Astrocyte of the hippocampus (primary cell): ENCODE measurements around the gene CD6.
A peak's percentile ranks its signal among the peaks of the same experiment; 100 is the strongest.

Experiments
- DNase-seq: peaks from one replicate; pipeline ENCODE4 v3.0.0; 2011; ENCODE audit warnings: low read depth, low spot score

The CD6 gene

GRCh38 chr11:60971520-60971919 is at the start of gene CD6:
Gene CD6 (plus strand): TSS chr11:60971680. CDS start chr11:60971866, 186 bp downstream.
- no peak for DNase-seq

GRCh38 chr11:60921777-60922335 is 49.6 kb upstream of the CD6 start:
- no peak for DNase-seq

GRCh38 chr11:60922906-60923305 is 48.6 kb upstream of the CD6 start:
- DNase-seq = no peak

GRCh38 chr11:60923326-60923725 is 48.2 kb upstream of the CD6 start:
- DNase-seq = no peak

- no peak for DNase-seq
Observed at GRCh38 chr11:60923800-60924109, 47.7 kb upstream of the CD6 start.

GRCh38 chr11:60924110-60924905 is 47.2 kb upstream of the CD6 start, which contains the start of gene TMEM132A:
Gene TMEM132A (plus strand): TSS chr11:60924460. CDS start chr11:60924634, 174 bp downstream.
- DNase-seq = peak; percentile 89

- peak; percentile 29 for DNase-seq
Observed at GRCh38 chr11:60924906-60925853, 46.3 kb upstream of the CD6 start.

- DNase-seq = peak; percentile 18
Observed at GRCh38 chr11:60925868-60926267, 45.6 kb upstream of the CD6 start.

- no peak for DNase-seq
Observed at GRCh38 chr11:60926500-60926899, 45.0 kb upstream of the CD6 start.

GRCh38 chr11:60927061-60927592 is 44.4 kb upstream of the CD6 start:
- no peak for DNase-seq

- no peak for DNase-seq
Observed at GRCh38 chr11:60927600-60927999, 43.9 kb upstream of the CD6 start.

GRCh38 chr11:60928563-60929001 is 42.9 kb upstream of the CD6 start:
- no peak for DNase-seq

- DNase-seq = no peak
Observed at GRCh38 chr11:60929764-60930163, 41.7 kb upstream of the CD6 start.

- DNase-seq = no peak
Observed at GRCh38 chr11:60930394-60930793, 41.1 kb upstream of the CD6 start.

GRCh38 chr11:60931917-60932316 is 39.6 kb upstream of the CD6 start:
- no peak for DNase-seq

GRCh38 chr11:60932605-60933356 is 38.7 kb upstream of the CD6 start:
- no peak for DNase-seq

GRCh38 chr11:60933416-60934123 is 37.9 kb upstream of the CD6 start:
- no peak for DNase-seq

GRCh38 chr11:60934124-60934789 is 37.2 kb upstream of the CD6 start:
- DNase-seq = no peak

- DNase-seq = no peak
Observed at GRCh38 chr11:60934790-60935605, 36.5 kb upstream of the CD6 start.
